OCI-LY7 (cell line): ENCODE measurements around the gene ABCF1. TPM values are rescaled to one million over a fixed set of nuclear protein-coding genes. Genes with fewer than 3 reads are reported as not detected.
A peak's percentile ranks its signal among the peaks of the same experiment; 100 is the strongest.

Source experiments
- BruUV-seq: library from RNA; stranded (reverse); fragments of 400-500 nt; replicated peaks from 2 replicates; lab custom pipeline; 2021; lab: Mats Ljungman, UMichigan
- CTCF ChIA-PET: fragments of 300-600 bp; sonication (Branson Sonifier 250); formaldehyde crosslinking; loops from one replicate; lab custom pipeline; 2022; ENCODE audit warnings: antibody characterized with exemption; ENCODE audit not compliant: unreplicated experiment; lab: Charles Lee
- POLR2A ChIA-PET: fragments of 300-600 bp; sonication (Branson Sonifier 250); formaldehyde crosslinking; loops from one replicate; lab custom pipeline; 2022; ENCODE audit warnings: antibody characterized with exemption; lab: Charles Lee
- DNase-seq: peaks from one replicate; pipeline ENCODE4 v3.0.0-alpha.2; 2015; ENCODE audit warnings: low spot score
- H2AFZ ChIP-seq: fragments of 200-600 bp; sonication (generic), shearing (Covaris generic); 2 replicates; pipeline ENCODE4 v1.6.1; 2014; ENCODE audit warnings: mild to moderate bottlenecking, antibody characterized with exemption, low read length, moderate library complexity
- H3K27ac ChIP-seq: fragments of 200-600 bp; sonication (generic); 2 replicates; pipeline ENCODE4 v1.5.1; 2014; ENCODE audit warnings: mixed run types, low read depth, mild to moderate bottlenecking, moderate library complexity, low read length, inconsistent platforms; ENCODE audit not compliant: poor library complexity, severe bottlenecking
- H3K36me3 ChIP-seq: fragments of 200-600 bp; sonication (generic); 2 replicates; pipeline ENCODE4 v1.6.1; 2014; ENCODE audit warnings: mild to moderate bottlenecking, antibody characterized with exemption, low read length, moderate library complexity, mixed read lengths; ENCODE audit not compliant: insufficient read depth
- H3K4me1 ChIP-seq: fragments of 200-600 bp; sonication (generic); 2 replicates; pipeline ENCODE4 v1.5.1; 2014; ENCODE audit warnings: mild to moderate bottlenecking, low read length; ENCODE audit not compliant: insufficient read depth, poor library complexity, severe bottlenecking
- H3K4me2 ChIP-seq: fragments of 200-600 bp; sonication (generic); 2 replicates; pipeline ENCODE4 v1.6.1; 2014; ENCODE audit warnings: mild to moderate bottlenecking, low read length
- H3K4me3 ChIP-seq: fragments of 200-600 bp; sonication (generic); 2 replicates; pipeline ENCODE4 v1.5.1; 2014; ENCODE audit warnings: mild to moderate bottlenecking, low read depth, low read length; ENCODE audit not compliant: poor library complexity, severe bottlenecking
- H3K79me2 ChIP-seq: fragments of 200-600 bp; sonication (generic); 2 replicates; pipeline ENCODE4 v1.6.1; 2016; ENCODE audit warnings: low read depth, mild to moderate bottlenecking, low read length, moderate library complexity, mixed read lengths; ENCODE audit not compliant: insufficient read depth
- H3K9me2 ChIP-seq: fragments of 200-600 bp; sonication (generic); 2 replicates; pipeline ENCODE4 v1.6.1; 2016; ENCODE audit warnings: mild to moderate bottlenecking, low read length, mixed read lengths; ENCODE audit not compliant: insufficient read depth
- H3K9me3 ChIP-seq: fragments of 200-600 bp; sonication (generic); 2 replicates; pipeline ENCODE4 v1.6.1; 2014; ENCODE audit warnings: mild to moderate bottlenecking, mixed run types, low read length, mixed read lengths
- H4K20me1 ChIP-seq: fragments of 200-600 bp; sonication (generic); 2 replicates; pipeline ENCODE4 v1.6.1; 2014; ENCODE audit warnings: mild to moderate bottlenecking, antibody characterized with exemption, low read length, moderate library complexity, mixed read lengths; ENCODE audit not compliant: insufficient read depth
- CTCF ChIP-seq: fragments of 200-600 bp; sonication (generic); conservative IDR thresholded peaks from 2 replicates; pipeline ENCODE4 v1.5.1; 2014; ENCODE audit warnings: mild to moderate bottlenecking, antibody characterized with exemption, low read length, moderate library complexity, mixed read lengths
- EZH2phosphoT487 ChIP-seq: fragments of 200-600 bp; sonication (generic); IDR thresholded peaks from 2 replicates; pipeline ENCODE4 v1.6.1; 2018; ENCODE audit warnings: low read depth, borderline replicate concordance, mild to moderate bottlenecking, mixed run types, antibody characterized with exemption, low read length, moderate library complexity, mixed read lengths
- intact Hi-C: fragments of 100-400 bp; cut with micrococcal nuclease; formaldehyde crosslinking; loops from one replicate; pipeline ENCODE4 v1.10.0; 2022; ENCODE audit not compliant: unreplicated experiment
- total RNA-seq, 2 experiments: library from RNA; depleted of rRNA in 1 of 2; stranded (reverse); fragments of >200 nt in 1 of 2; shearing (Covaris generic) in 1 of 2; gene quantifications; 2 replicates each; pipeline ENCODE4 v1.2.3, GENCODE V29; 2014 to 2022

ABCF1 gene
- total RNA-seq, 2 experiments from 2014 or later: 53.0 to 86.7 TPM

GRCh38 chr6:30619561-30619960 is 48.3 kb downstream of the ABCF1 start:
- Histone ChIP-seq H3K9me2 (no peaks in the 10 kb centered on the region), H2AFZ (no peak overlapping the region), H3K36me3 (peaks cover 68% of the 10 kb centered on the region), H3K4me3 (no peak overlapping the region), H3K27ac (no peak overlapping the region), H3K4me2 (peak overlapping the region; percentile 87), H3K79me2 (peaks cover 45% of the 10 kb centered on the region), H4K20me1 (peaks cover 1% of the 10 kb centered on the region; the same call in 1 of the 2 replicates), H3K9me3 (no peaks in the 10 kb centered on the region), H3K4me1 (peaks cover 12% of the 10 kb centered on the region)
- intact Hi-C loops: loop anchor here (5.0 kb wide), 3 partner anchors 68 to 583 kb away; partner anchors contain the start of genes FLOT1, IER3 and PPP1R18
- no TSS peak for BruUV-seq
- no peak for DNase-seq
- TF ChIP-seq CTCF (no peak), EZH2phosphoT487 (no peak)
- POLR2A ChIA-PET: interaction anchor here (1.6 kb wide), 1 partner anchor 49 kb away, joined by 7 read pairs; the partner anchor contains the start of gene ABCF1
- CTCF ChIA-PET: no interaction called here

GRCh38 chr6:30625511-30625910 is 54.3 kb downstream of the ABCF1 start:
- no peak for TF ChIP-seq EZH2phosphoT487
- TF ChIP-seq CTCF: no peak
- intact Hi-C loops: no loop called here
- ChIA-PET POLR2A (interaction anchor here (0.7 to 1.6 kb wide), 2 partner anchors 13 to 24 kb away, joined by 3 read pairs; no protein-coding TSS in a partner anchor), CTCF (no interaction called here)
- Histone ChIP-seq H4K20me1 (no peaks in the 10 kb centered on the region), H3K4me2 (no peak overlapping the region), H2AFZ (no peak overlapping the region), H3K36me3 (peaks cover 76% of the 10 kb centered on the region), H3K27ac (no peak overlapping the region), H3K9me2 (no peaks in the 10 kb centered on the region), H3K4me3 (no peak overlapping the region), H3K4me1 (peaks cover 15% of the 10 kb centered on the region), H3K79me2 (no peaks in the 10 kb centered on the region), H3K9me3 (no peaks in the 10 kb centered on the region)
- BruUV-seq: no TSS peak
- no peak for DNase-seq
